Measurements from ENCODE around the gene CRX. TPM values are rescaled to one million over a fixed set of nuclear protein-coding genes. Genes with fewer than 3 reads are reported as not detected.

Gene CRX
- total RNA-seq, 1 donor from 2014 or later = not detected

GRCh38 chr19:47881757-47882156 is 60.0 kb downstream of the CRX start:
- H3K27me3 Mint-ChIP-seq = no peaks in the 10 kb centered on the region
- no peak for TF ChIP-seq CTCF (conservative IDR thresholded peaks at IDR 0.05)
- DNase-seq (ENCODE audit: extremely low spot score, unreplicated experiment) = no peak
- no peak overlapping the region for H3K27ac Mint-ChIP-seq
- peaks cover 4% of the 10 kb centered on the region for H3K9me3 Mint-ChIP-seq
- H3K4me1 Mint-ChIP-seq (ENCODE audit: unreplicated experiment) = peaks cover 13% of the 10 kb centered on the region
- H3K4me3 Mint-ChIP-seq = no peak overlapping the region
- H3K36me3 Mint-ChIP-seq = no peaks in the 10 kb centered on the region

GRCh38 chr19:47882890-47883289 is 61.2 kb downstream of the CRX start:
- Mint-ChIP-seq H3K9me3 (peaks cover 4% of the 10 kb centered on the region), H3K4me3 (no peak overlapping the region), H3K27ac (no peak overlapping the region), H3K27me3 (no peaks in the 10 kb centered on the region), H3K4me1 (ENCODE audit: unreplicated experiment) (peaks cover 14% of the 10 kb centered on the region), H3K36me3 (no peaks in the 10 kb centered on the region)
- TF ChIP-seq CTCF (conservative IDR thresholded peaks at IDR 0.05) = no peak
- DNase-seq (ENCODE audit: extremely low spot score, unreplicated experiment) = no peak

- H3K4me3 Mint-ChIP-seq = no peak overlapping the region
- no peaks in the 10 kb centered on the region for H3K9me3 Mint-ChIP-seq
- H3K27ac Mint-ChIP-seq = peak overlapping the region; percentile 25
- H3K4me1 Mint-ChIP-seq (ENCODE audit: unreplicated experiment) = peaks cover 14% of the 10 kb centered on the region
- no peaks in the 10 kb centered on the region for H3K36me3 Mint-ChIP-seq
- no peaks in the 10 kb centered on the region for H3K27me3 Mint-ChIP-seq
- TF ChIP-seq CTCF (conservative IDR thresholded peaks at IDR 0.05) = no peak
- no peak for DNase-seq (ENCODE audit: extremely low spot score, unreplicated experiment)
Observed at GRCh38 chr19:47885067-47885463, 63.3 kb downstream of the CRX start.

GRCh38 chr19:47886010-47886559 is 64.3 kb downstream of the CRX start, which contains the start of gene SULT2A1:
Gene SULT2A1 (minus strand): TSS chr19:47886315. CDS start chr19:47886257, 58 bp downstream.
- no peak for DNase-seq (ENCODE audit: extremely low spot score, unreplicated experiment)
- Mint-ChIP-seq H3K36me3 (no peaks in the 10 kb centered on the region), H3K27ac (peak within 1 kb of the TSS; percentile 25), H3K4me3 (peak within 1 kb of the TSS; percentile 42), H3K4me1 (ENCODE audit: unreplicated experiment) (peaks cover 19% of the 10 kb centered on the region), H3K27me3 (no peaks in the 10 kb centered on the region), H3K9me3 (no peaks in the 10 kb centered on the region)
- no peak for TF ChIP-seq CTCF (conservative IDR thresholded peaks at IDR 0.05)

- H3K4me1 Mint-ChIP-seq (ENCODE audit: unreplicated experiment) = peaks cover 21% of the 10 kb centered on the region
Observed at GRCh38 chr19:47890865-47891621, 69.3 kb downstream of the CRX start.

More at GRCh38 chr19:47890865-47891621, 69.3 kb downstream of the CRX start:
- no peak for DNase-seq (ENCODE audit: extremely low spot score, unreplicated experiment)
- no peak overlapping the region for H3K4me3 Mint-ChIP-seq
- peak overlapping the region; percentile 97 for H3K27ac Mint-ChIP-seq
- no peak for TF ChIP-seq CTCF (conservative IDR thresholded peaks at IDR 0.05)
- peaks cover 5% of the 10 kb centered on the region for H3K9me3 Mint-ChIP-seq
- H3K36me3 Mint-ChIP-seq = peaks cover 4% of the 10 kb centered on the region
- H3K27me3 Mint-ChIP-seq = no peaks in the 10 kb centered on the region
